K562 (cell line): ENCODE results near the gene RHOU. TPM values are rescaled to one million over a fixed set of nuclear protein-coding genes. Genes with fewer than 3 reads are reported as not detected.

Source experiments
- ATAC-seq: fragments of 200-7000 bp; cut with Tn5 transposase; 3 replicates; pipeline ENCODE4 v1.9.1; 2020; ENCODE audit warnings: moderate library complexity
- BruUV-seq: library from RNA; stranded (reverse); fragments of 400-500 nt; replicated peaks from 2 replicates; lab custom pipeline; 2021; lab: Mats Ljungman, UMichigan
- CTCF ChIA-PET: fragments of 300-600 bp; formaldehyde crosslinking; extraction: SDS; loops from one replicate; lab custom pipeline; 2021; ENCODE audit warnings: low intra/inter-chr PET ratio; lab: Yijun Ruan, JAX
- POLR2A ChIA-PET: fragments of 300-600, 350-650 bp; sonication (Branson Sonifier 250); formaldehyde crosslinking; extraction: SDS; loops from one replicate; lab custom pipeline; 2021; ENCODE audit warnings: antibody characterized with exemption, inconsistent platforms; lab: Yijun Ruan, JAX
- DNase-seq, 4 experiments: peaks; one replicate each; pipeline versions ENCODE4 v3.0.0 to v3.0.0-alpha.2; 2011 to 2018; ENCODE audit warnings: low spot score in 3 of 4, mixed read lengths in 3 of 4; ENCODE audit errors: extremely low read depth in 1 of 4
- FAIRE-seq: peaks from 2 replicates; lab custom pipeline; 2011; peaks lifted over from hg19 to GRCh38; lab: Jason Lieb, UNC
- H2AFZ ChIP-seq: 2 replicates; pipeline ENCODE4 v1.6.0; 2011; ENCODE audit warnings: low read depth, low read length, control low read depth, inconsistent platforms
- H3K27ac ChIP-seq: fragments of 200-600 bp; 3 replicates; pipeline ENCODE4 v1.8.0; 2011; ENCODE audit warnings: low read depth, mild to moderate bottlenecking, control low read depth, inconsistent platforms, low read length, moderate library complexity, mixed read lengths; ENCODE audit errors: extremely low read depth
- H3K27me3 ChIP-seq, 2 experiments: fragments of 300-600 bp in 1 of 2; 2 replicates in 1 of 2; 3 replicates in 1 of 2; pipeline versions ENCODE4 v1.6.0 to v1.8.0; 2011; ENCODE audit warnings: inconsistent platforms in 2 of 2, low read length in 2 of 2, mild to moderate bottlenecking in 1 of 2, mixed read lengths in 1 of 2, moderate library complexity in 1 of 2; ENCODE audit not compliant: control insufficient read depth in 2 of 2, insufficient read depth in 2 of 2
- H3K36me3 ChIP-seq: fragments of 300-600 bp; 3 replicates; pipeline ENCODE4 v1.8.0; 2011; ENCODE audit warnings: mild to moderate bottlenecking, low read length, inconsistent platforms; ENCODE audit not compliant: control insufficient read depth, insufficient read depth
- H3K4me1 ChIP-seq, 2 experiments: fragments of 200-600 bp in 1 of 2; replicated peaks in 1 of 2; 2 replicates in 1 of 2; 3 replicates in 1 of 2; pipeline versions ENCODE4 v1.5.1 to v1.8.0; 2011; ENCODE audit warnings: inconsistent platforms in 2 of 2, low read length in 2 of 2, mild to moderate bottlenecking in 1 of 2, mixed read lengths in 1 of 2, moderate library complexity in 1 of 2; ENCODE audit not compliant: control insufficient read depth in 2 of 2, insufficient read depth in 2 of 2
- H3K4me2 ChIP-seq: 2 replicates; pipeline ENCODE4 v1.6.1; 2011; ENCODE audit warnings: low read length, control low read depth, inconsistent platforms, mixed read lengths; ENCODE audit not compliant: insufficient read depth
- H3K4me3 ChIP-seq: fragments of 200-600 bp; sonication (generic), shearing (Covaris generic); 2 replicates; pipeline ENCODE4 v1.5.1; 2016; ENCODE audit warnings: control low read depth, inconsistent platforms
- H3K79me2 ChIP-seq: fragments of 200-600 bp; 3 replicates; pipeline ENCODE4 v1.8.0; 2011; ENCODE audit warnings: low read length, inconsistent platforms; ENCODE audit not compliant: control insufficient read depth, insufficient read depth
- H3K9ac ChIP-seq, 2 experiments: 2 replicates each; pipeline versions ENCODE4 v1.6.0 to v1.6.1; 2011; ENCODE audit warnings: low read depth in 2 of 2, low read length in 2 of 2, control low read depth in 1 of 2, inconsistent platforms in 1 of 2, mild to moderate bottlenecking in 1 of 2, mixed read lengths in 1 of 2; ENCODE audit not compliant: insufficient read depth in 1 of 2
- H3K9me1 ChIP-seq: one replicate; pipeline ENCODE4 v1.6.0; 2011; ENCODE audit warnings: inconsistent platforms, mild to moderate bottlenecking, low read length, moderate library complexity; ENCODE audit not compliant: control insufficient read depth, insufficient read depth
- H3K9me3 ChIP-seq: replicated peaks from 2 replicates; pipeline ENCODE4 v1.5.1; 2011; ENCODE audit warnings: low read depth, low read length, inconsistent platforms; ENCODE audit not compliant: control insufficient read depth, insufficient read depth
- H4K20me1 ChIP-seq: replicated peaks from 2 replicates; pipeline ENCODE4 v1.6.1; 2011; ENCODE audit warnings: low read length, inconsistent platforms, mixed read lengths; ENCODE audit not compliant: control insufficient read depth, insufficient read depth
- ELK3 ChIP-seq: fragments of 450-650 bp; formaldehyde crosslinking; IDR thresholded peaks from 2 replicates; pipeline ENCODE4 v1.4.0; 2020; ENCODE audit warnings: mild to moderate bottlenecking
- ETV5 ChIP-seq: sonication (generic); formaldehyde crosslinking; IDR thresholded peaks from 2 replicates; pipeline ENCODE4 v1.4.0; 2020; ENCODE audit warnings: low read depth, mild to moderate bottlenecking, missing genetic modification reagents
- FUS ChIP-seq: fragments of 200-400 bp; formaldehyde crosslinking; optimal IDR thresholded peaks from 2 replicates; pipeline ENCODE3; 2017; ENCODE audit warnings: low read depth, low read length
- GATAD2A ChIP-seq: fragments of 450-650 bp; IDR thresholded peaks from 2 replicates; pipeline ENCODE4 v1.6.1; 2017
- KDM5B ChIP-seq: fragments of 200-600 bp; sonication (generic); IDR thresholded peaks from 2 replicates; pipeline ENCODE4 v1.6.1; 2012; ENCODE audit warnings: low read depth, mild to moderate bottlenecking, moderate library complexity, low read length, control low read depth, inconsistent platforms; ENCODE audit not compliant: insufficient replicate concordance
- NFXL1 ChIP-seq: fragments of 450-650 bp; formaldehyde crosslinking; IDR thresholded peaks from 2 replicates; pipeline ENCODE4 v1.4.0; 2021; ENCODE audit warnings: mild to moderate bottlenecking
- NKRF ChIP-seq: fragments of 450-650 bp; IDR thresholded peaks from 2 replicates; pipeline ENCODE4 v1.6.1; 2016; ENCODE audit warnings: borderline replicate concordance
- RBFOX2 ChIP-seq: fragments of 200-400 bp; formaldehyde crosslinking; IDR thresholded peaks from 2 replicates; pipeline ENCODE4 v1.6.1; 2017; ENCODE audit warnings: low read depth, mild to moderate bottlenecking, low read length, moderate library complexity
- RERE ChIP-seq: sonication (generic); formaldehyde crosslinking; IDR thresholded peaks from 2 replicates; pipeline ENCODE4 v1.8.0; 2023; ENCODE audit warnings: missing genetic modification reagents, mild to moderate bottlenecking, borderline replicate concordance
- ZBTB17 ChIP-seq: fragments of 450-650 bp; formaldehyde crosslinking; IDR thresholded peaks from 2 replicates; pipeline ENCODE4 v1.4.0; 2020; ENCODE audit warnings: mild to moderate bottlenecking
- ZNF184 ChIP-seq: sonication (generic); formaldehyde crosslinking; IDR thresholded peaks from 2 replicates; pipeline ENCODE4 v1.5.0; 2020; ENCODE audit warnings: missing genetic modification reagents
- ZNF217 ChIP-seq: sonication (generic); formaldehyde crosslinking; IDR thresholded peaks from 2 replicates; pipeline ENCODE4 v1.8.0; 2022; ENCODE audit warnings: mild to moderate bottlenecking, missing genetic modification reagents
- ZNF280B ChIP-seq: fragments of 250-450 bp; sonication (Bioruptor Pico); IDR thresholded peaks from 2 replicates; pipeline ENCODE4 v1.5.1; 2021; ENCODE audit warnings: mild to moderate bottlenecking
- ZNF561 ChIP-seq: fragments of 450-650 bp; formaldehyde crosslinking; conservative IDR thresholded peaks from 2 replicates; pipeline ENCODE4 v1.4.0; 2020; ENCODE audit warnings: mild to moderate bottlenecking, moderate library complexity
- WGBS: fragments of 100-300 bp; shearing (Covaris generic); methylation state at CpG from one replicate; pipeline ENCODE4 v1.1.6; 2016; ENCODE audit warnings: low coverage, mixed read lengths; ENCODE audit not compliant: insufficient coverage; ENCODE audit errors: missing lambda C conversion rate; 5-methylcytosine and 5-hydroxymethylcytosine counted together
- in situ Hi-C: fragments of 300-500 bp; cut with MboI; formaldehyde crosslinking; loops from 4 replicates; pipeline ENCODE4 v1.15.0; 2018; ENCODE audit warnings: inconsistent platforms, mixed read lengths
- intact Hi-C: fragments of 100-400 bp; cut with micrococcal nuclease; formaldehyde crosslinking; loops from 2 replicates; pipeline ENCODE4 v1.14.2; 2022
- polyA plus RNA-seq, 8 experiments: library from polyadenylated mRNA; depleted of rRNA in 4 of 8; stranded (reverse) in 5 of 8; unstranded in 3 of 8; fragments of >200 nt; fragmentation: Nextera tagmentation in 2 of 8; fragmentation: Illumina TruSeq in 1 of 8; extraction: Ambion mirVana in 2 of 8; extraction: Trizol in 1 of 8; gene quantifications; 2 replicates each; pipeline versions ENCODE4 v1.2.1 to v1.2.3, GENCODE V29; 2011 to 2014; ENCODE audit warnings: inconsistent platforms in 1 of 8, missing spikeins in 1 of 8
- total RNA-seq, 7 experiments: library from RNA; depleted of rRNA in 6 of 7; stranded (reverse); fragments of >200 nt in 6 of 7; fragmentation: Illumina TruSeq in 2 of 7; extraction: Trizol in 2 of 7; gene quantifications; 2 replicates each; pipeline versions ENCODE4 v1.2.1 to v1.2.3, GENCODE V29; 2011 to 2021; ENCODE audit warnings: low replicate concordance in 1 of 7

The RHOU gene
- total and polyA plus RNA-seq, 9 of the 15 experiments (the other 6 are each of a cell fraction or from before 2014, with no cell fraction given) = 0.07 TPM; not detected in 8

GRCh38 chr1:228744356-228744755 lies 9.1 kb downstream of the RHOU start:
- no TSS peak for BruUV-seq

More at GRCh38 chr1:228744356-228744755, 9.1 kb downstream of the RHOU start:
- Histone ChIP-seq H3K9me3 (no peaks in the 10 kb centered on the region), H3K4me3 (no peak overlapping the region), H3K9me1 (no peaks in the 10 kb centered on the region)
- intact Hi-C loops = no loop called here
- TF ChIP-seq NFXL1 (CRISPR knock-in tag) = no peak
- TF ChIP-seq ZNF217 (CRISPR knock-in tag) = no peak
- no peak for TF ChIP-seq ELK3 (CRISPR knock-in tag)
- no peak for TF ChIP-seq NKRF
- TF ChIP-seq RERE (CRISPR knock-in tag) = no peak
- no peak for TF ChIP-seq FUS
- no peak for TF ChIP-seq GATAD2A
- TF ChIP-seq KDM5B = no peak
- no peak for TF ChIP-seq ZNF280B (CRISPR knock-in tag)
- no peak for TF ChIP-seq ZNF184 (CRISPR knock-in tag)
- no peak for TF ChIP-seq ETV5
- TF ChIP-seq ZBTB17 (CRISPR knock-in tag) = no peak
- no peak for TF ChIP-seq RBFOX2
- TF ChIP-seq ZNF561 (CRISPR knock-in tag) = no peak
- TF ChIP-seq, all 486 proteins: peak for 0
- DNase-seq = no peak
- Histone ChIP-seq H3K9ac (no peak overlapping the region), H3K4me1 (no peaks in the 10 kb centered on the region), H2AFZ (no peak overlapping the region), H3K36me3 (no peaks in the 10 kb centered on the region), H3K27me3 (peaks cover 11 to 20% of the 10 kb centered on the region in 2 experiments; a peak in 4 of 5 replicates), H3K79me2 (no peaks in the 10 kb centered on the region), H3K4me2 (no peak overlapping the region), H3K27ac (no peak overlapping the region), H4K20me1 (no peaks in the 10 kb centered on the region)
- under 1% methylated on average over 6 of the region's 6 CpGs for WGBS
- no peak for FAIRE-seq
- in situ Hi-C loops = no loop called here
- ATAC-seq = no peak
- POLR2A ChIA-PET = no interaction called here
- CTCF ChIA-PET = no interaction called here
